Endothelial cell of umbilical vein (primary cell): ENCODE results near the gene CHD5. TPM values are rescaled to one million over a fixed set of nuclear protein-coding genes. Genes with fewer than 3 reads are reported as not detected.

Experiments
- BruUV-seq: library from RNA; stranded (reverse); fragments of 400-500 nt; replicated peaks from 2 replicates; lab custom pipeline; 2021; lab: Mats Ljungman, UMichigan
- CTCF ChIA-PET: fragments of 300-600, 350-600 bp; sonication (Branson Sonifier 250); formaldehyde crosslinking; loops from one replicate; lab custom pipeline; 2021; ENCODE audit warnings: antibody characterized with exemption, inconsistent platforms; lab: Charles Lee
- POLR2A ChIA-PET: fragments of 300-600, 350-600 bp; sonication (Branson Sonifier 250); formaldehyde crosslinking; loops from one replicate; lab custom pipeline; 2021; ENCODE audit warnings: antibody characterized with exemption, inconsistent platforms; lab: Charles Lee
- DNase-seq: peaks from one replicate; pipeline ENCODE4 v3.0.0-alpha.2; 2011; ENCODE audit warnings: low read depth, low spot score
- FAIRE-seq: peaks from 2 replicates; lab custom pipeline; 2011; peaks lifted over from hg19 to GRCh38; lab: Jason Lieb, UNC
- H2AFZ ChIP-seq: 2 replicates; pipeline ENCODE4 v1.6.0; 2012; ENCODE audit warnings: low read depth, low read length, control low read depth, inconsistent platforms
- H3K27ac ChIP-seq: 2 replicates; pipeline ENCODE4 v1.5.1; 2011; ENCODE audit warnings: low read depth, mild to moderate bottlenecking, control low read depth, low read length, moderate library complexity; ENCODE audit not compliant: insufficient read depth
- H3K27me3 ChIP-seq, 2 experiments: 2 replicates each; pipeline versions ENCODE4 v1.6.0 to v1.6.1; 2011; ENCODE audit warnings: low read length in 2 of 2, mixed read lengths in 1 of 2; ENCODE audit not compliant: control insufficient read depth in 2 of 2, insufficient read depth in 2 of 2
- H3K36me3 ChIP-seq, 2 experiments: 2 replicates in 1 of 2; 3 replicates in 1 of 2; pipeline ENCODE4 v1.5.1; 2011; ENCODE audit warnings: low read length in 2 of 2, mild to moderate bottlenecking in 1 of 2, moderate library complexity in 1 of 2; ENCODE audit not compliant: control insufficient read depth in 2 of 2, insufficient read depth in 2 of 2; ENCODE audit errors: extremely low read depth in 1 of 2
- H3K4me1 ChIP-seq: 3 replicates; pipeline ENCODE4 v1.5.1; 2011; ENCODE audit warnings: mild to moderate bottlenecking, low read length; ENCODE audit not compliant: control insufficient read depth, insufficient read depth; ENCODE audit errors: extremely low read depth
- H3K4me2 ChIP-seq: 2 replicates; pipeline ENCODE4 v1.6.1; 2011; ENCODE audit warnings: low read length, control low read depth, mixed read lengths; ENCODE audit not compliant: insufficient read depth
- H3K4me3 ChIP-seq, 3 experiments: fragments of 200-600 bp in 1 of 3; sonication (generic), shearing (Covaris generic) in 1 of 3; replicated peaks in 1 of 3; 2 replicates each; pipeline ENCODE4 v1.5.1; 2011 to 2016; ENCODE audit warnings: control low read depth in 3 of 3, low read length in 3 of 3, mild to moderate bottlenecking in 2 of 3, inconsistent platforms in 1 of 3, low read depth in 1 of 3, moderate library complexity in 1 of 3; ENCODE audit not compliant: insufficient read depth in 1 of 3
- H3K79me2 ChIP-seq: 2 replicates; pipeline ENCODE4 v1.6.0; 2012; ENCODE audit warnings: low read length, inconsistent platforms; ENCODE audit not compliant: control insufficient read depth, insufficient read depth
- H3K9ac ChIP-seq: replicated peaks from 2 replicates; pipeline ENCODE3; 2011; ENCODE audit warnings: low read length, control low read depth; ENCODE audit not compliant: insufficient read depth; ENCODE audit errors: extremely low read depth
- H3K9me1 ChIP-seq: replicated peaks from 3 replicates; pipeline ENCODE4 v1.6.0; 2011; ENCODE audit warnings: mild to moderate bottlenecking, low read length; ENCODE audit not compliant: control insufficient read depth, insufficient read depth; ENCODE audit errors: extremely low read depth
- H3K9me3 ChIP-seq: replicated peaks from 2 replicates; pipeline ENCODE4 v1.5.1; 2012; ENCODE audit warnings: low read length, inconsistent platforms; ENCODE audit not compliant: control insufficient read depth, insufficient read depth
- H4K20me1 ChIP-seq: replicated peaks from 2 replicates; pipeline ENCODE3; 2011; ENCODE audit warnings: mild to moderate bottlenecking, low read length; ENCODE audit not compliant: control insufficient read depth, insufficient read depth; ENCODE audit errors: extremely low read depth
- EZH2 ChIP-seq: IDR thresholded peaks from 2 replicates; pipeline ENCODE4 v1.6.1; 2012; ENCODE audit warnings: borderline replicate concordance, low read depth, mild to moderate bottlenecking, moderate library complexity, low read length, inconsistent platforms; ENCODE audit not compliant: severe bottlenecking
- FOS ChIP-seq: IDR thresholded peaks from 2 replicates; pipeline ENCODE4 v1.6.1; 2011; ENCODE audit warnings: mild to moderate bottlenecking, low read length, moderate library complexity, borderline replicate concordance; ENCODE audit not compliant: insufficient read depth
- GATA2 ChIP-seq: IDR thresholded peaks from 2 replicates; pipeline ENCODE4 v1.7.0; 2011; ENCODE audit warnings: low read depth, mild to moderate bottlenecking, moderate library complexity, mixed read lengths, low read length; ENCODE audit not compliant: insufficient read length, insufficient read depth
- JUN ChIP-seq: IDR thresholded peaks from 2 replicates; pipeline ENCODE4 v1.6.1; 2011; ENCODE audit warnings: borderline replicate concordance, low read depth; ENCODE audit not compliant: insufficient read length, insufficient read depth
- MAX ChIP-seq: IDR thresholded peaks from 2 replicates; pipeline ENCODE4 v1.6.1; 2011; ENCODE audit not compliant: insufficient read depth, insufficient read length
- MYC ChIP-seq: IDR thresholded peaks from one replicate; pipeline ENCODE4 v1.6.1; 2011; ENCODE audit warnings: mild to moderate bottlenecking, low read depth, low read length
- POLR2A ChIP-seq: IDR thresholded peaks from 2 replicates; pipeline ENCODE4 v1.6.1; 2012; ENCODE audit warnings: low read depth, mild to moderate bottlenecking, control low read depth, low read length
- POLR2AphosphoS5 ChIP-seq: IDR thresholded peaks from 2 replicates; pipeline ENCODE4 v1.6.1; 2012; ENCODE audit warnings: low read depth, mild to moderate bottlenecking, control low read depth, low read length, moderate library complexity; ENCODE audit not compliant: insufficient read depth
- dilution Hi-C: fragments of 300-500 bp; cut with MboI; formaldehyde crosslinking; loops from one replicate; pipeline ENCODE4 v1.15.0; 2019; ENCODE audit warnings: low sequenced_read_pairs; ENCODE audit not compliant: extremely low pct_ligation_motif_present
- intact Hi-C: fragments of 100-400 bp; cut with micrococcal nuclease; formaldehyde crosslinking; loops from one replicate; pipeline ENCODE4 v1.10.0; 2022
- polyA plus RNA-seq, 4 experiments: library from polyadenylated mRNA; depleted of rRNA in 3 of 4; stranded (reverse) in 3 of 4; unstranded in 1 of 4; fragments of >200 nt; gene quantifications; 2 replicates each; pipeline versions ENCODE4 v1.2.1 to v1.2.3, GENCODE V29; 2011 to 2012; ENCODE audit warnings: missing spikeins in 1 of 4
- total RNA-seq: library from RNA; stranded (reverse); gene quantifications from 2 replicates; pipeline ENCODE4 v1.2.3, GENCODE V29; 2021
- TF ChIP-seq, protein P1 (sequence below), 2 donors: IDR thresholded peaks; 1 replicate in 1 of 2; 2 replicates in 1 of 2; pipeline ENCODE4 v1.5.1; 2011; ENCODE audit warnings: low read length in 2 of 2, mild to moderate bottlenecking in 2 of 2, moderate library complexity in 2 of 2, control low read depth in 1 of 2, inconsistent platforms in 1 of 2, low read depth in 1 of 2; ENCODE audit not compliant: insufficient read depth in 1 of 2; ENCODE audit errors: extremely low read depth in 1 of 2

The CHD5 gene
- total and polyA plus RNA-seq, 2 donors (not counting 3 experiments of a cell fraction or from before 2014, with no cell fraction given), result 0.04 to 0.11 TPM

DNA sequence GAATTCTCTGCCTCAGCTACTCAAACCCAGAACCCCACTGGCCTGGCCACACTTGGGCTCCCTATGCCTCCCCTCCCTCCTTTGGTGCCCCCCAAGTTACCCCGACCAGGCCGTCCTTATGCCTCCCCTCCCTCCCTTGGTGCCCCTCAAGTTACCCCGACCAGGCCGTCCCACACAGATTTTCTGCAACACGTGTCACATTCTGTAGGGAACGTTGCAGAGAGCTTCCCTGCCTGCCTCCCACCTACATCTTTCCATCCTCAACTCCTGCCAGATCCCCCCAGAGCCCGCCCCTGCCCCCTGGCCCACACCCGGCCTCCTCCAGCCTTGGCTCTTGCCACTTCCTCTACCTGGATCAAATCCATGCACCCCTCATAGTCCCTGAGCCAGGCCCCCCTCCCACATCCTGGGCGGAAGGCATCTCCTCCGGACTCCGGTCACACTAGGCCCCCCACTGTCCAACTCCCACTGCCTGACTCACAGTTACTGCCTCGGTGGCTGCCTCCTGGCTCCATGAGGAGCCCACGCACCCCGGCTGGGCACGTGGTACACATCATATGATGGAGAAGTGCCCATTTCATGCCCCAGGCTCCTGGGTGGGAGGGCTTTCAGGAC is 93.3 kb downstream of the CHD5 start:
- Histone ChIP-seq H3K9ac (no peak overlapping the region), H3K36me3 (no peaks in the 10 kb centered on the region), H3K9me1 (no peaks in the 10 kb centered on the region), H3K27me3 (no peaks in the 10 kb centered on the region), H3K4me2 (no peak overlapping the region), H3K4me1 (no peaks in the 10 kb centered on the region), H3K79me2 (no peaks in the 10 kb centered on the region), H3K4me3 (no peak overlapping the region), H2AFZ (no peak overlapping the region), H4K20me1 (no peaks in the 10 kb centered on the region), H3K27ac (no peak overlapping the region), H3K9me3 (no peaks in the 10 kb centered on the region)
- FAIRE-seq (no peak), DNase-seq (no peak)
- dilution Hi-C loops (no loop called here), intact Hi-C loops (no loop called here)
- TF ChIP-seq, protein P1, sequence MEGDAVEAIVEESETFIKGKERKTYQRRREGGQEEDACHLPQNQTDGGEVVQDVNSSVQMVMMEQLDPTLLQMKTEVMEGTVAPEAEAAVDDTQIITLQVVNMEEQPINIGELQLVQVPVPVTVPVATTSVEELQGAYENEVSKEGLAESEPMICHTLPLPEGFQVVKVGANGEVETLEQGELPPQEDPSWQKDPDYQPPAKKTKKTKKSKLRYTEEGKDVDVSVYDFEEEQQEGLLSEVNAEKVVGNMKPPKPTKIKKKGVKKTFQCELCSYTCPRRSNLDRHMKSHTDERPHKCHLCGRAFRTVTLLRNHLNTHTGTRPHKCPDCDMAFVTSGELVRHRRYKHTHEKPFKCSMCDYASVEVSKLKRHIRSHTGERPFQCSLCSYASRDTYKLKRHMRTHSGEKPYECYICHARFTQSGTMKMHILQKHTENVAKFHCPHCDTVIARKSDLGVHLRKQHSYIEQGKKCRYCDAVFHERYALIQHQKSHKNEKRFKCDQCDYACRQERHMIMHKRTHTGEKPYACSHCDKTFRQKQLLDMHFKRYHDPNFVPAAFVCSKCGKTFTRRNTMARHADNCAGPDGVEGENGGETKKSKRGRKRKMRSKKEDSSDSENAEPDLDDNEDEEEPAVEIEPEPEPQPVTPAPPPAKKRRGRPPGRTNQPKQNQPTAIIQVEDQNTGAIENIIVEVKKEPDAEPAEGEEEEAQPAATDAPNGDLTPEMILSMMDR (IDR thresholded peaks at IDR 0.05; ENCODE audit: extremely low read depth in 1 of 2, insufficient read depth in 1 of 2, low read depth in 1 of 2, low read length in 2 of 2), result no peak
- no peak for TF ChIP-seq FOS
- TF ChIP-seq EZH2, result no peak
- TF ChIP-seq MYC, result no peak
- no peak for TF ChIP-seq JUN
- TF ChIP-seq MAX, result no peak
- TF ChIP-seq GATA2, result no peak
- TF ChIP-seq POLR2A, result no peak
- no peak for TF ChIP-seq POLR2AphosphoS5
- ChIA-PET POLR2A (no interaction called here), CTCF (no interaction called here)
- BruUV-seq, result no TSS peak
